ENCODE measurements around the gene RCVRN. TPM values are rescaled to one million over a fixed set of nuclear protein-coding genes. Genes with fewer than 3 reads are reported as not detected.

RCVRN gene
- total RNA-seq = not detected
- polyA plus RNA-seq = not detected

- ChIA-PET POLR2A (no interaction called here), CTCF (no interaction called here)
- H3K9me3 ChIP-seq (ENCODE audit: low read length) = no peaks in the 10 kb centered on the region
- Mint-ChIP-seq H3K4me3 (no peak within 1 kb of the TSS), H3K36me3 (no peaks in the 10 kb centered on the region), H3K4me1 (no peaks in the 10 kb centered on the region), H3K9me3 (no peaks in the 10 kb centered on the region), H3K27me3 (peaks cover 2 to 8% of the 10 kb centered on the region in 2 donors), H3K27ac (no peak within 1 kb of the TSS)
- no peak for DNase-seq
- no peaks in the 10 kb centered on the region for H3K36me3 ChIP-seq (ENCODE audit: insufficient read depth, low read length)
- H3K4me1 ChIP-seq (ENCODE audit: insufficient read depth, low read length) = no peaks in the 10 kb centered on the region
- H3K27ac ChIP-seq (ENCODE audit: low read depth, low read length) = no peak within 1 kb of the TSS
- H3K27me3 ChIP-seq (ENCODE audit: insufficient read depth, low read length, poor library complexity, severe bottlenecking) = no peaks in the 10 kb centered on the region
- H3K4me3 ChIP-seq (ENCODE audit: low read length) = no peak within 1 kb of the TSS
Measured at GRCh38 chr17:9905078-9905415, at the start of gene RCVRN. RCVRN (minus strand) TSS chr17:9905271; CDS start chr17:9905180, 91 bp downstream.

- H3K4me3 ChIP-seq (ENCODE audit: low read length) = no peak overlapping the region
- no peaks in the 10 kb centered on the region for H3K4me1 ChIP-seq (ENCODE audit: insufficient read depth, low read length)
- H3K9me3 Mint-ChIP-seq = no peaks in the 10 kb centered on the region
- ChIA-PET CTCF (no interaction called here), POLR2A (no interaction called here)
- no peak overlapping the region for H3K27ac ChIP-seq (ENCODE audit: low read depth, low read length)
- DNase-seq = no peak
- H3K4me1 Mint-ChIP-seq = no peaks in the 10 kb centered on the region
- no peaks in the 10 kb centered on the region for H3K36me3 ChIP-seq (ENCODE audit: insufficient read depth, low read length)
- H3K27ac Mint-ChIP-seq = peak overlapping the region in 2 of 8 donors; percentile 30 to 35
- H3K27me3 ChIP-seq (ENCODE audit: insufficient read depth, low read length, poor library complexity, severe bottlenecking) = no peaks in the 10 kb centered on the region
- H3K9me3 ChIP-seq (ENCODE audit: low read length) = no peaks in the 10 kb centered on the region
- no peaks in the 10 kb centered on the region for H3K27me3 Mint-ChIP-seq
- H3K4me3 Mint-ChIP-seq = no peak overlapping the region
- H3K36me3 Mint-ChIP-seq = no peaks in the 10 kb centered on the region
Measured at GRCh38 chr17:9953492-9953891, 48.4 kb upstream of the RCVRN start.

- Mint-ChIP-seq H3K36me3 (no peaks in the 10 kb centered on the region), H3K27me3 (no peaks in the 10 kb centered on the region), H3K27ac (no peak overlapping the region), H3K4me3 (no peak overlapping the region), H3K9me3 (no peaks in the 10 kb centered on the region), H3K4me1 (no peaks in the 10 kb centered on the region)
- Histone ChIP-seq H3K9me3 (ENCODE audit: low read length) (no peaks in the 10 kb centered on the region), H3K36me3 (ENCODE audit: insufficient read depth, low read length) (no peaks in the 10 kb centered on the region), H3K4me1 (ENCODE audit: insufficient read depth, low read length) (no peaks in the 10 kb centered on the region), H3K4me3 (ENCODE audit: low read length) (no peak overlapping the region), H3K27ac (ENCODE audit: low read depth, low read length) (no peak overlapping the region), H3K27me3 (ENCODE audit: insufficient read depth, low read length, poor library complexity, severe bottlenecking) (no peaks in the 10 kb centered on the region)
- no peak for DNase-seq
- ChIA-PET CTCF (no interaction called here), POLR2A (no interaction called here)
Measured at GRCh38 chr17:9951803-9952202, 46.7 kb upstream of the RCVRN start.

- H3K9me3 ChIP-seq (ENCODE audit: low read length) = no peaks in the 10 kb centered on the region
- ChIA-PET POLR2A (no interaction called here), CTCF (no interaction called here)
- Mint-ChIP-seq H3K4me1 (no peaks in the 10 kb centered on the region), H3K27ac (no peak overlapping the region), H3K27me3 (no peaks in the 10 kb centered on the region), H3K36me3 (no peaks in the 10 kb centered on the region), H3K9me3 (no peaks in the 10 kb centered on the region), H3K4me3 (no peak overlapping the region)
- H3K4me3 ChIP-seq (ENCODE audit: low read length) = no peak overlapping the region
- H3K4me1 ChIP-seq (ENCODE audit: insufficient read depth, low read length) = no peaks in the 10 kb centered on the region
- H3K27me3 ChIP-seq (ENCODE audit: insufficient read depth, low read length, poor library complexity, severe bottlenecking) = no peaks in the 10 kb centered on the region
- H3K36me3 ChIP-seq (ENCODE audit: insufficient read depth, low read length) = no peaks in the 10 kb centered on the region
- DNase-seq = no peak
- no peak overlapping the region for H3K27ac ChIP-seq (ENCODE audit: low read depth, low read length)
Measured at GRCh38 chr17:9948928-9949327, 43.9 kb upstream of the RCVRN start.

- no peaks in the 10 kb centered on the region for H3K36me3 ChIP-seq (ENCODE audit: insufficient read depth, low read length)
- Mint-ChIP-seq H3K36me3 (peaks cover 6 to 15% (median 7%) of the 10 kb centered on the region in 3 donors), H3K27ac (peak overlapping the region in 1 of 8 donors; percentile 9), H3K27me3 (no peaks in the 10 kb centered on the region), H3K4me1 (no peaks in the 10 kb centered on the region), H3K4me3 (no peak overlapping the region), H3K9me3 (peaks cover 0 to 7% (median 0%) of the 10 kb centered on the region in 5 donors)
- ChIA-PET CTCF (no interaction called here), POLR2A (no interaction called here)
- no peaks in the 10 kb centered on the region for H3K9me3 ChIP-seq (ENCODE audit: low read length)
- H3K27ac ChIP-seq (ENCODE audit: low read depth, low read length) = no peak overlapping the region
- H3K4me1 ChIP-seq (ENCODE audit: insufficient read depth, low read length) = no peaks in the 10 kb centered on the region
- H3K27me3 ChIP-seq (ENCODE audit: insufficient read depth, low read length, poor library complexity, severe bottlenecking) = no peaks in the 10 kb centered on the region
- H3K4me3 ChIP-seq (ENCODE audit: low read length) = no peak overlapping the region
- no peak for DNase-seq
Measured at GRCh38 chr17:9944704-9945103, 39.6 kb upstream of the RCVRN start.

GRCh38 chr17:9943343-9943742, 38.3 kb upstream of the RCVRN start:
- no peak overlapping the region for H3K4me3 ChIP-seq (ENCODE audit: low read length)
- POLR2A ChIA-PET = no interaction called here
- Mint-ChIP-seq H3K9me3 (peaks cover 0 to 9% (median 2%) of the 10 kb centered on the region in 5 donors), H3K4me1 (no peaks in the 10 kb centered on the region), H3K27ac (no peak overlapping the region), H3K4me3 (no peak overlapping the region), H3K36me3 (peaks cover 7 to 25% (median 8%) of the 10 kb centered on the region in 3 donors), H3K27me3 (no peaks in the 10 kb centered on the region)
- H3K27me3 ChIP-seq (ENCODE audit: insufficient read depth, low read length, poor library complexity, severe bottlenecking) = no peaks in the 10 kb centered on the region
- DNase-seq = no peak
- H3K27ac ChIP-seq (ENCODE audit: low read depth, low read length) = no peak overlapping the region
- H3K9me3 ChIP-seq (ENCODE audit: low read length) = no peaks in the 10 kb centered on the region
- CTCF ChIA-PET = no interaction called here
- H3K4me1 ChIP-seq (ENCODE audit: insufficient read depth, low read length) = no peaks in the 10 kb centered on the region
- no peaks in the 10 kb centered on the region for H3K36me3 ChIP-seq (ENCODE audit: insufficient read depth, low read length)

GRCh38 chr17:9942885-9943284, 37.8 kb upstream of the RCVRN start:
- H3K4me1 Mint-ChIP-seq = no peaks in the 10 kb centered on the region
- no peak overlapping the region for H3K27ac Mint-ChIP-seq
- ChIA-PET CTCF (no interaction called here), POLR2A (no interaction called here)
- Histone ChIP-seq H3K36me3 (ENCODE audit: insufficient read depth, low read length) (no peaks in the 10 kb centered on the region), H3K4me1 (ENCODE audit: insufficient read depth, low read length) (no peaks in the 10 kb centered on the region), H3K27me3 (ENCODE audit: insufficient read depth, low read length, poor library complexity, severe bottlenecking) (no peaks in the 10 kb centered on the region), H3K4me3 (ENCODE audit: low read length) (no peak overlapping the region), H3K9me3 (ENCODE audit: low read length) (no peaks in the 10 kb centered on the region), H3K27ac (ENCODE audit: low read depth, low read length) (no peak overlapping the region)
- H3K9me3 Mint-ChIP-seq = peaks cover 0 to 9% (median 2%) of the 10 kb centered on the region in 5 donors
- DNase-seq = no peak
- H3K4me3 Mint-ChIP-seq = no peak overlapping the region
- no peaks in the 10 kb centered on the region for H3K27me3 Mint-ChIP-seq
- H3K36me3 Mint-ChIP-seq = peaks cover 7 to 26% (median 9%) of the 10 kb centered on the region in 3 donors

DNA sequence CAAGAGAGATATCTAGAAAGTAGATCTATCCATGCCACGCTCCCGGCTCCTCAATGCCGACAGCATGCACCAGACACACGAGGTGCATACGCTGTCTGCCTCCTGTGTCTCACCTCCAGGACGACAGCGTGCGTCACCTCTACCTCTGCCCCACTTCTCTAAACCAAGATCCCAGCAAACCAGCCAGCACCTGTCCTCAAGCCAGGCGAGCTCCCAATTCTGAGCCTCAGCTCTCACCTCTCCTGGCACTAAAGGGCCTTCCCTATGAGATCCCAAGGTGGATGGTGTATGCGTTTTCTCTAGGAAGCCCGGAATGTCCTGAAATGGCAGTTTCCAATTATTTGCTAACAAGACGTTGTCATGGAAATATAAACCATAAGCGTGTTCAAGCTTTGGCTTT, 36.2 kb upstream of the RCVRN start:
- H3K36me3 ChIP-seq (ENCODE audit: insufficient read depth, low read length) = no peaks in the 10 kb centered on the region
- ChIA-PET CTCF (no interaction called here), POLR2A (no interaction called here)
- H3K4me1 ChIP-seq (ENCODE audit: insufficient read depth, low read length) = no peaks in the 10 kb centered on the region
- no peaks in the 10 kb centered on the region for H3K4me1 Mint-ChIP-seq
- H3K27ac ChIP-seq (ENCODE audit: low read depth, low read length) = no peak overlapping the region
- H3K4me3 Mint-ChIP-seq = no peak overlapping the region
- H3K36me3 Mint-ChIP-seq = peaks cover 9 to 30% (median 9%) of the 10 kb centered on the region in 3 donors
- no peak overlapping the region for H3K27ac Mint-ChIP-seq
- H3K9me3 Mint-ChIP-seq = peaks cover 0 to 9% (median 2%) of the 10 kb centered on the region in 5 donors
- H3K27me3 ChIP-seq (ENCODE audit: insufficient read depth, low read length, poor library complexity, severe bottlenecking) = no peaks in the 10 kb centered on the region
- no peaks in the 10 kb centered on the region for H3K27me3 Mint-ChIP-seq
- H3K9me3 ChIP-seq (ENCODE audit: low read length) = no peaks in the 10 kb centered on the region
- no peak overlapping the region for H3K4me3 ChIP-seq (ENCODE audit: low read length)
- DNase-seq = no peak

GRCh38 chr17:9940841-9941240, 35.8 kb upstream of the RCVRN start:
- H3K4me3 ChIP-seq (ENCODE audit: low read length) = no peak overlapping the region

More at GRCh38 chr17:9940841-9941240, 35.8 kb upstream of the RCVRN start:
- Histone ChIP-seq H3K36me3 (ENCODE audit: insufficient read depth, low read length) (no peaks in the 10 kb centered on the region), H3K9me3 (ENCODE audit: low read length) (no peaks in the 10 kb centered on the region), H3K27ac (ENCODE audit: low read depth, low read length) (no peak overlapping the region), H3K4me1 (ENCODE audit: insufficient read depth, low read length) (no peaks in the 10 kb centered on the region), H3K27me3 (ENCODE audit: insufficient read depth, low read length, poor library complexity, severe bottlenecking) (no peaks in the 10 kb centered on the region)
- Mint-ChIP-seq H3K27me3 (no peaks in the 10 kb centered on the region), H3K4me1 (no peaks in the 10 kb centered on the region), H3K9me3 (peaks cover 0 to 9% (median 2%) of the 10 kb centered on the region in 5 donors), H3K36me3 (peaks cover 9 to 30% (median 9%) of the 10 kb centered on the region in 3 donors), H3K27ac (no peak overlapping the region), H3K4me3 (no peak overlapping the region)
- ChIA-PET CTCF (interaction anchor here (0.8 kb wide), 1 partner anchor 11 kb away, joined by 3 read pairs; no protein-coding TSS in a partner anchor), POLR2A (no interaction called here)
- DNase-seq = no peak
